ENCODE results near the gene IGF2R.
A peak's percentile ranks its signal among the peaks of the same experiment; 100 is the strongest.

IGF2R gene

GRCh38 chr6:159977904-159978268 lies 9.0 kb downstream of the IGF2R start:
- H3K9me3 Mint-ChIP-seq: no peaks in the 10 kb centered on the region
- peak overlapping the region; percentile 93 for H3K27ac Mint-ChIP-seq
- H3K27me3 Mint-ChIP-seq (ENCODE audit: low read depth): no peaks in the 10 kb centered on the region
- H3K36me3 Mint-ChIP-seq (ENCODE audit: low read depth): peaks cover 6% of the 10 kb centered on the region
- peaks cover 91% of the 10 kb centered on the region for H3K4me1 Mint-ChIP-seq (ENCODE audit: low read depth)
- peak overlapping the region; percentile 85 for H3K4me3 Mint-ChIP-seq

GRCh38 chr6:159978291-159979135 lies 9.6 kb downstream of the IGF2R start:
- Mint-ChIP-seq H3K9me3 (no peaks in the 10 kb centered on the region), H3K4me1 (ENCODE audit: low read depth) (peaks cover 91% of the 10 kb centered on the region), H3K27me3 (ENCODE audit: low read depth) (no peaks in the 10 kb centered on the region), H3K36me3 (ENCODE audit: low read depth) (peaks cover 6% of the 10 kb centered on the region), H3K27ac (peak overlapping the region; percentile 93), H3K4me3 (peak overlapping the region; percentile 85)

GRCh38 chr6:159979136-159979874 lies 10.4 kb downstream of the IGF2R start:
- no peaks in the 10 kb centered on the region for H3K9me3 Mint-ChIP-seq
- H3K36me3 Mint-ChIP-seq (ENCODE audit: low read depth): peaks cover 6% of the 10 kb centered on the region
- peak overlapping the region; percentile 85 for H3K4me3 Mint-ChIP-seq
- no peaks in the 10 kb centered on the region for H3K27me3 Mint-ChIP-seq (ENCODE audit: low read depth)
- H3K4me1 Mint-ChIP-seq (ENCODE audit: low read depth): peaks cover 90% of the 10 kb centered on the region
- peak overlapping the region; percentile 93 for H3K27ac Mint-ChIP-seq

- Mint-ChIP-seq H3K36me3 (ENCODE audit: low read depth) (peaks cover 3% of the 10 kb centered on the region), H3K27me3 (ENCODE audit: low read depth) (no peaks in the 10 kb centered on the region), H3K4me3 (peak overlapping the region; percentile 75), H3K9me3 (no peaks in the 10 kb centered on the region), H3K27ac (peak overlapping the region; percentile 93), H3K4me1 (ENCODE audit: low read depth) (peaks cover 85% of the 10 kb centered on the region)
These were observed 11.6 kb downstream of the IGF2R start for GRCh38 chr6:159980474-159980873.

- Mint-ChIP-seq H3K4me1 (ENCODE audit: low read depth) (peaks cover 82% of the 10 kb centered on the region), H3K27ac (peak overlapping the region; percentile 91), H3K36me3 (ENCODE audit: low read depth) (peaks cover 1% of the 10 kb centered on the region), H3K4me3 (peak overlapping the region; percentile 75), H3K9me3 (no peaks in the 10 kb centered on the region), H3K27me3 (ENCODE audit: low read depth) (no peaks in the 10 kb centered on the region)
These were observed 12.2 kb downstream of the IGF2R start for GRCh38 chr6:159981071-159981402.

GRCh38 chr6:159981403-159982245 lies 12.7 kb downstream of the IGF2R start:
- no peaks in the 10 kb centered on the region for H3K9me3 Mint-ChIP-seq

GRCh38 chr6:159982731-159983506 lies 14.0 kb downstream of the IGF2R start:
- Mint-ChIP-seq H3K36me3 (ENCODE audit: low read depth) (peaks cover 1% of the 10 kb centered on the region), H3K27me3 (ENCODE audit: low read depth) (no peaks in the 10 kb centered on the region), H3K27ac (peak overlapping the region; percentile 91), H3K4me3 (peak overlapping the region; percentile 75), H3K9me3 (no peaks in the 10 kb centered on the region), H3K4me1 (ENCODE audit: low read depth) (peaks cover 72% of the 10 kb centered on the region)

More at GRCh38 chr6:159981403-159982245, 12.7 kb downstream of the IGF2R start:
- Mint-ChIP-seq H3K4me1 (ENCODE audit: low read depth) (peaks cover 80% of the 10 kb centered on the region), H3K27ac (peak overlapping the region; percentile 91), H3K27me3 (ENCODE audit: low read depth) (no peaks in the 10 kb centered on the region), H3K36me3 (ENCODE audit: low read depth) (peaks cover 1% of the 10 kb centered on the region), H3K4me3 (peak overlapping the region; percentile 75)

- Mint-ChIP-seq H3K9me3 (no peaks in the 10 kb centered on the region), H3K27ac (peak overlapping the region; percentile 72), H3K4me1 (ENCODE audit: low read depth) (peaks cover 69% of the 10 kb centered on the region), H3K27me3 (ENCODE audit: low read depth) (no peaks in the 10 kb centered on the region), H3K36me3 (ENCODE audit: low read depth) (peaks cover 4% of the 10 kb centered on the region), H3K4me3 (peak overlapping the region; percentile 41)
These were observed 14.8 kb downstream of the IGF2R start for GRCh38 chr6:159983641-159984080.

GRCh38 chr6:159984268-159984786 lies 15.4 kb downstream of the IGF2R start:
- Mint-ChIP-seq H3K4me1 (ENCODE audit: low read depth) (peaks cover 69% of the 10 kb centered on the region), H3K4me3 (no peak overlapping the region), H3K9me3 (no peaks in the 10 kb centered on the region), H3K36me3 (ENCODE audit: low read depth) (peaks cover 4% of the 10 kb centered on the region), H3K27ac (peak overlapping the region; percentile 11), H3K27me3 (ENCODE audit: low read depth) (no peaks in the 10 kb centered on the region)

GRCh38 chr6:159985296-159985945 lies 16.5 kb downstream of the IGF2R start:
- Mint-ChIP-seq H3K36me3 (ENCODE audit: low read depth) (peaks cover 4% of the 10 kb centered on the region), H3K27ac (peak overlapping the region; percentile 5), H3K4me1 (ENCODE audit: low read depth) (peaks cover 64% of the 10 kb centered on the region), H3K27me3 (ENCODE audit: low read depth) (no peaks in the 10 kb centered on the region), H3K9me3 (no peaks in the 10 kb centered on the region), H3K4me3 (no peak overlapping the region)

GRCh38 chr6:159988983-159989454 lies 20.1 kb downstream of the IGF2R start:
- no peaks in the 10 kb centered on the region for H3K9me3 Mint-ChIP-seq
- H3K27ac Mint-ChIP-seq: peak overlapping the region; percentile 69
- H3K36me3 Mint-ChIP-seq (ENCODE audit: low read depth): peaks cover 28% of the 10 kb centered on the region
- no peaks in the 10 kb centered on the region for H3K27me3 Mint-ChIP-seq (ENCODE audit: low read depth)
- no peak overlapping the region for H3K4me3 Mint-ChIP-seq
- H3K4me1 Mint-ChIP-seq (ENCODE audit: low read depth): peaks cover 50% of the 10 kb centered on the region

- H3K27ac Mint-ChIP-seq: peak overlapping the region; percentile 16
- H3K27me3 Mint-ChIP-seq (ENCODE audit: low read depth): no peaks in the 10 kb centered on the region
- H3K36me3 Mint-ChIP-seq (ENCODE audit: low read depth): peaks cover 36% of the 10 kb centered on the region
- no peak overlapping the region for H3K4me3 Mint-ChIP-seq
- H3K9me3 Mint-ChIP-seq: peaks cover 2% of the 10 kb centered on the region
- H3K4me1 Mint-ChIP-seq (ENCODE audit: low read depth): peaks cover 52% of the 10 kb centered on the region
These were observed 20.9 kb downstream of the IGF2R start for GRCh38 chr6:159989492-159990480.
